NCI-H1048 (cell line): ENCODE results near the gene ZNF93.
A peak's percentile ranks its signal among the peaks of the same experiment; 100 is the strongest.
"Not testable (repeated sequence)": the region's sequence is repeated elsewhere in the genome, so short reads cannot be mapped to it uniquely, and the experiment has no call there.

Experiments used
- DNase-seq: peaks from one replicate; lab custom pipeline; 2025; lab: John Stamatoyannopoulos, UW

Gene ZNF93

DNA sequence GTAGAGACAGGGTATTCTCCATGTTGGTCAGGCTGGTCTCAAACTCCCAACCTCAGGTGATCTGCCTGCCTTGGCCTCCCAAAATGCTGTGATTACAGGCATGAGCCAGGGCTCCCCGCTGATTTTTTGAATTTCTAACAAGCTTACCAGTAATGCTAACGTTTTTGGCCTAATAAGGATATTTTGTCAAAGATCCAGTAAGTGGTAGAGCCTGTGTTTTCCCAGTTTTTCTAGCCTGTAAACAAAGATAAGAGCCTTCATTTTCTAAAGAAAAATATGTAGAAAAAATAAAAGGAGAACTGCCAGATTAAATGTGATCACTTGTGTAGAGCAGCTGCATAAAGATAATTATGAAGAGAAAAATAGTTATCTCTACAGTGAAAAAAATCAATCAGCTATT, 37.7 kb downstream of the ZNF93 start:
- DNase-seq = no peak

DNA sequence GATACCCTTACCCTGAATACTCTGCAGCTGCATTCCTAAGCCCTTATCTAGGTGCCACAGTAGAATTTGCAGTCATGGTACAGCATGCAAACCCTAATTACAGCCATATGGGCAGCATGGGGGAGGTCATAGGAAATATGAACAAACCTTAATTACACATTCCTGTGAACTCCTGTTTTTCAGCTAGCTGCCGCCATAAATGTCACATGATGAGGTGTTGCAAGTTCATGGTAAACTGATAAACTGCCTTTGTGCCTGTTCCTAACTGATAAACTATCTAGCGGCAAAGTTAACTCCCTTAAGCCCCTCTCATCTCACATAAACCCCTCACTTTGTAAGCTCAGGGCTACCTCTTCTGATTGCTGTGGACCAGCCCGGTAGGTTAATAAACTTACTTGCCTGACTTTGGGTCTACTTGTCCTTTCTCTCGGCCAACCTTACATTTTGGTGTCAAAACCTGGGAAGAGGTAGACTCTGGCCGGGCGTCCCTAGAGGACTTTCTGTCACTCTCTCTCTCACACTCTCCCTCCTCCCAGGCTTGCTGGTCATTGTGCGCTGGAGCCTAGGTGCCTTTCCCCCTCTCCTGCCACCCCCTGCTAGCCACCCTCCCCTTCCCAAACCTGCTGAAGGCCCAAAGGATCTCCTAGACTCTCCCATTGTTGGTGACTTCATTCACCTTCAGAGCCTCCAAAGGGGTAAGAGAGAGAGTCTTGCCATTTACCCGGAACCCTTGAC, 43.3 kb downstream of the ZNF93 start:
- no peak for DNase-seq

DNA sequence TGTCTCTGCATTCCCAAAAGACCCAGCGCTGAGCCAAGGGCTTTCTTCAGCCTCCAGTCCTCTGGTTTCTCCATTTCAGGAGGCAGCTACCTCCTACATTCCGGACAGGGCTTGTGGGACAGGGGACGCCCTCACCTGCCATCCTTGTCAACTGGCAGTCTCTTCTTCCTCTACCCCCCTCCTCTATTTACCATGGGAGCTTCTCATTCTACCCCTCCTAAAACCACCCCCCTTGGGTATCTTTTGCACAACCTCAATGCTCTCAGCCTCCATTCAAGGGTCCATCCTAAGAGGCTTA, 43.8 kb downstream of the ZNF93 start:
- DNase-seq = no peak

DNA sequence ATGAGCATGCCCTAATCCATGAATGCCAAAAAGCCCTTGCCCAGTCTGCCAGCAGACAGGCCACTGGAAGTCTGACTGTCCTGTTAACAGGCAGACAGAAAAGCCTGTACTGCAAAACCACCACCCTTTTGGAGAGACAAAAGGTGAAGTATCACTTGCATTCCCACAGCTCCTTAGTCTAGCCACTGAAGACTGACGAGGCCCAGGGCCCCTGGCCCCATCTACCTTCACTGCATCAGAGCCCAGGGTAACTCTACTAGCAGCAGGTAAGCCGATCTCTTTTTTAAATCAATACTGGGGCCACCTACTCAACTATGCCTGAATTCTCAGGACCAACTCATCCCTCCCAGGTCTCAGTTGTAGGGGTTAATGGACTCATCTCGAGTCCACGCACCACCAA, 45.5 kb downstream of the ZNF93 start:
- no peak for DNase-seq

DNA sequence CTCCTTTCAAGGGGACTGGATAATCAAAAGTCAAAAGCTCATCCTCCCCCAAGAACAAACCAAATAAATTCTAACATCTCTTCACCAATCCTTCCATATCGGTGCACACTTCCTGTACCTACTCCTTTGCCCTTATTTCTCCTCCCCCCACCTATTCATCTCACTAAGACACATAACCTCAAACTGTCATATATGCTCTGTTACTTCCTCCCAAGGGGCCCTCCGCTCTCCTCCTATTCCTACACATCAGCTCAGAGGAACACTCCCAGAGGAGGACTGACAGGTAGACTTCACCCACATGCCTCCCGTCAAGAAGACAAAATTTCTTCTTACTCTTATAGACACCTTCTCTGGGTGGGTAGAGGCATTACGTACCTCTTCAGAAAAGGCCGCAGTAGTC, 48.1 kb downstream of the ZNF93 start:
- DNase-seq = no peak

DNA sequence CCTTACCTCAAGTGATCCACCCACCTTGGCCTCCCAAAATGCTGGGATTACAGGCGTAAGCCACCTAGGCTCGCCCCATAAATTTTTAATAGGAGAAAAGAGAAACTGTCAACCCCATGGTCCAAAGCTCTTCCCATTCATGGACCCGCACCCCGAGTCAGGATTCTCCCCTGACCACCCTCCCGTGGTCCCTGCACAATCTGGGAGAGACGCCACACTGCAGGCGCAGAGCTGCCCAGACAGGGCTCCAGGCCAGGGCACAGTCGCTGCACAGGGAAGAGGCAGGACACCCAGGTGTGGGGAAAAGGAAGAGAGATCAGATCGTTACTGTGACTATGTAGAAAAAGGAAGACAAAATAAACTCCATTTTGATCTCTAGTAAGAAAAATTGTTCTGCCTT, 54.5 kb downstream of the ZNF93 start:
- DNase-seq = no peak

DNA sequence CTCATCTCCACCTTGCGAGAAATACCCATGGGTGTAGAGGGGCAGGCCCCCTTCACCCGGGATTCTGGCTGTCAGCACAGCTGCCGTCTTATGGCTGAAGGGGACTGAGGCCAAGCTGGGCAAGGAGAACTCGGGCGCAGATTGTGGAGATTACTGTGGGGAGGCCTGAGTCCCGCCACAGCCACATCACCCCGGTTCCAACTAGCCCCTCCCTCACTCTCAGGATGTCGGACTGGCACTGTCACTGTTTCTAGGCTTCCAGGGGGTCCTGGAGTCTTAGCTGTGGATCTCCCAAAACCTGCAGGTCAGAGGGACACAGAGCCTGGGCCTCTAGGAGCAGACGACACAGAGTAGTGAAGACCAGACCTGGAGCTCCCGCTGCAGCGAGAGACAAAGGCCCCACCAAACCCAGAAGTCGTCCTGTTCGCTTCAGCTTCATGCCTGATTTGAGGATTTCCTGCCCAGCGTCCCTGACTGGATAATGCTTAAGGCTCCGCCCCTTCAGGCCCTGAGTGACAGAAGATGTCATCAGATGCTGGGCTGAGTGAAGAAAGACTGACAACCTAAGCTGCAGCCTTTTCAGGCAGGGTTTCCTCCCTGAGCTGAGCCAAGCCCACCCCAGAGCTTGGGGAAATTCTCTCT, 55.8 kb downstream of the ZNF93 start:
- no peak for DNase-seq

DNA sequence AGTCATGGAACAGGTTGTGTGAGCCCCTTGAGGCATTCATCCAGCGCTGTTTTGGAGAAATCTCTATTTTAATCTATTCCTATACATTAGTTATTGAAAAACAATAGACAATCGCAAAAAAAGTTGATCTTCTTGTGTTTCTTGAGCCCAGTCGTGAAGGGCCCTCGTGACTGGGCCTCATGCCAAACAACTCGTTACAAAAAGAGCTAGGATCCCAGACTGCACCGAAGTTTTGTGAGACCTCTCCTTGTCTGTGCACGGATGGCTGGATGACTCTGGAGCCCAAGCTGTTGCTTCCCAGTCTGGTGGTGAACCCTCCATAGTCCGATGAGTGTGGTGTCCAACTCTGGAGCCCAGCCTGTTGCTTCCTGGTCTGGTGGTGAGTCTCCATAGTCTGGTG, 57.0 kb downstream of the ZNF93 start:
- not testable (repeated sequence) for DNase-seq

DNA sequence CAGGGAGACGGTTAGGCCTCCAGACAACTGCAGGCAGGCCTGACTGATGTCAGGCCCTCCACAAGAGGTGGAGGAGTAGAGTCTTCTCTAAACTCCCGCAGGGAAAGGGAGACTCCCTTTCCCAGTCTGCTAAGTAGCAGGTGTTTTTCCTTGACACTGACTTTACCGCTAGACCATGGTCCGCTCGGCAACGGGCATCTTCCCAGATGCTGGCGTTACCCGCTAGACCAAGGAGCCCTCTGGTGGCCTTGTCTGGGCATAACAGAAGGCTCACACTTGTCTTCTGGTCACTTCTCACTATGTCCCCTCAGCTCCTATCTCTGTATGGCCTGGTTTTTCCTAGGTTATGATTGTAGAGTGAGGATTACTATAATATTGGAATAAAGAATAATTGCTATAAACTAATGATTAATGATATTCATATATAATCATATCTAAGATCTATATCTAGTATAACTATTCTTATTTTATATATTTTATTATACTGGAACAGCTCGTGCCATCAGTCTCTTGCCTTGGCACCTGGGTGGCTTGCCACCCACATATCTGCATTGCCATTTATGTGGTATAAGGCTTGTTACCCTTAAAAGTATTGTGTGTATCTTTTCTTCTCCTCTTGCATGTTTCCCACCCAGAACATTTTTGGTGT, 58.5 kb downstream of the ZNF93 start:
- DNase-seq = peak; percentile 5

DNA sequence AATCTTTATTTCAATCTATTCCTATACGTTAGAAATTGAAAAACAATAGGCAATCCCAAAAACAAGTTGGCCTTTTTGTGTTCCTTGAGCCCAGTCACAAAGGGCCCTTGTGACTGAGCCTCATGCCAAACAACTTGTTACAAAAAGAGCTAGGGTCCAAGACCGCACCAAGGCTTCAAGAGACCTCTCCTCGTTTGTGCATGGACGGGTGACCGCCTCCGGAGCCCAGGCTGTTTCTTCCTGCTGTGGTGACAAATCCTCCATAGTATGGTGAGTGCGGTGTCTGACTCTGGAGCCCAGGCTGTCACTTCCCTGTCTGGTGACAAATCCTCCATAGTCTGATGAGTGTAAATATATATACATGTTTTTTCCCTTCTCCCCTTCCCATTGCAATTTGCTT, 63.7 kb downstream of the ZNF93 start:
- DNase-seq = no peak

DNA sequence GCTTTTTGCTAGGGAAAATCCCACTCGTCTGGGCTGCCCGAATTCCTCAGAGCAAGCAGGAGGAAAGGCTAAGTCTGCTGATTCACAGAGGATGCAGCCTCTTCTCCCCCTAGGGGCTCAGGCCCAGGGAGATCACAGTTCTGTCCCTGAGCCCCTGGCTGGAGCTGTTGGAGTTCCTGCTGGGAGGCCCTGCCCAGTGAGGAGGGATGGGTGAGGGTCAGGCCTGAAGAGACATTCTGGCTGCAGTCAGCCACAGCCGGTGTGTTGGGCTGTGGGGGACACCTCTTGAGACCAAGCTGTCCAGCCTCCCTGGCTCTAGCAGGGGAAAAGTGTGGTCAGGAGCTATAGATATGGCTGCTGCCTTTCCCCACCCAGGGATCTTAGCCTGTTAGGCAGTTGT, 65.4 kb downstream of the ZNF93 start:
- DNase-seq = not testable (repeated sequence)

DNA sequence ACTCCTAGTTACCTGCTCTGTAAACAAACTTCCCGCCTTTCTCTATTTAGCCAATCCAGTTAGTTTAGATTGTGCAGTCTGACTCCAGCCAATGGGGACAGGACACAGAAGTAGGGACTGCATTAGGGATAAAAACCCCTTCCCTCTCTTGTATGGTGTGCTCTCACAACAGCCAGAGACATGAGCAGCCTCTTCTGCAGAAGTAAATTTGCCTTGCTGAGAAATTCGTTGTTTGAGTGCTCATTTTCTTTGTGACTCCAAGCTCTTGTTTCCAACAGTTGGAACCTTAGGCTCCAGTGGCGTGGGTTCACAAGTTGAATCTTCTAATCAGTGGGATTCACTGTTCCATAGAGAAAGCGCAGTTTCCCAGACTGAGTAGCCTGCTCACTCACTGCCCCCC, 66.1 kb downstream of the ZNF93 start:
- no peak for DNase-seq
